ENCODE data around the gene CLSTN2.

GRCh38 chr3:140199743-140200142, 264.8 kb downstream of the CLSTN2 start:
- TF ChIP-seq CTCF (IDR thresholded peaks at IDR 0.05) (no peak), POLR2A (IDR thresholded peaks at IDR 0.05) (no peak)
